ENCODE results near the gene VPS35. TPM values are rescaled to one million over a fixed set of nuclear protein-coding genes. Genes with fewer than 3 reads are reported as not detected.

Gene VPS35
- total and polyA plus RNA-seq, 8 donors = 17.9 to 159 (median 44.9) TPM

GRCh38 chr16:46721885-46722284 is 32.9 kb upstream of the VPS35 start:
- Histone ChIP-seq H3K9me3 (peaks cover 0 to 11% (median 0%) of the 10 kb centered on the region in 4 donors), H3K27me3 (no peaks in the 10 kb centered on the region), H3K4me3 (no peak overlapping the region), H3K27ac (no peak overlapping the region), H3K36me3 (no peaks in the 10 kb centered on the region), H3K4me1 (no peaks in the 10 kb centered on the region)
- intact Hi-C loops (cut with DNase I; ENCODE audit: low total_unique reads) = no loop called here
- no peak for DNase-seq
- 77 to 88% (median 84%) methylated on average over 4 of the region's 4 CpGs for WGBS, 5 donors
- TF ChIP-seq POLR2A (IDR thresholded peaks at IDR 0.05) (no peak), CTCF (IDR thresholded peaks at IDR 0.05) (no peak), EP300 (IDR thresholded peaks at IDR 0.05) (no peak), POLR2AphosphoS5 (IDR thresholded peaks at IDR 0.05) (no peak)

- Histone ChIP-seq H3K9me3 (peaks cover 0 to 7% (median 0%) of the 10 kb centered on the region in 4 donors), H3K4me3 (no peak overlapping the region), H3K27me3 (no peaks in the 10 kb centered on the region), H3K27ac (no peak overlapping the region), H3K4me1 (no peaks in the 10 kb centered on the region), H3K36me3 (no peaks in the 10 kb centered on the region)
- intact Hi-C loops (cut with DNase I; ENCODE audit: low total_unique reads) = no loop called here
- 90 to 94% (median 91%) methylated on average over 2 of the region's 2 CpGs for whole genome bisulfite sequencing, 5 donors
- DNase-seq = no peak
- no peak for TF ChIP-seq CTCF (IDR thresholded peaks at IDR 0.05)
- no peak for TF ChIP-seq EP300 (IDR thresholded peaks at IDR 0.05)
- no peak for TF ChIP-seq POLR2AphosphoS5 (IDR thresholded peaks at IDR 0.05)
- TF ChIP-seq POLR2A (IDR thresholded peaks at IDR 0.05) = no peak
These were observed 31.6 kb upstream of the VPS35 start for GRCh38 chr16:46720619-46721018.

DNA sequence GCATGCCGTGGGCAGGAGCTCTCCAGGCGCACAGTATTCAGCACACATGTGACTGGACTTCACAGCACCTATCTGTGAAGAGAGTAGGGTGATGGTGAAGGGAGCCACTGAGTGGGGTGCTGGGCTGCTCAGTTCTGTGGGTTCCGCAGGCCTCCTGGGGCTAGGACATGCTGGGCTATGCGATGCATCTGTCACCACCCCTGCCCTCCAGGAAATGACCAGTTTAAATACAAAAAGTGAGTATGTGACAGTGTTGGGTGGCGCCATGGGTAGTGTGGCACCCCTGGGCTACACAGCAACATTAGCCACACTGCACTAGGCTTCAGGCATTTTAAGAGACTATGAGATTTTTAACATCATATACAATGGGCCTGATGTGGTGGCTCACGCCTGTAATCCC is 30.6 kb upstream of the VPS35 start:
- intact Hi-C loops (cut with DNase I; ENCODE audit: low total_unique reads) = no loop called here
- DNase-seq = no peak
- H3K27me3 ChIP-seq = no peaks in the 10 kb centered on the region
- no peak overlapping the region for H3K4me3 ChIP-seq
- no peaks in the 10 kb centered on the region for H3K9me3 ChIP-seq
- H3K36me3 ChIP-seq = no peaks in the 10 kb centered on the region
- 93 to 100% (median 96%) methylated on average over 6 of the region's 6 CpGs for WGBS, 5 donors
- H3K4me1 ChIP-seq = no peaks in the 10 kb centered on the region
- TF ChIP-seq POLR2AphosphoS5 (IDR thresholded peaks at IDR 0.05) (no peak), CTCF (IDR thresholded peaks at IDR 0.05) (no peak), EP300 (IDR thresholded peaks at IDR 0.05) (no peak), POLR2A (IDR thresholded peaks at IDR 0.05) (no peak)
- H3K27ac ChIP-seq = no peak overlapping the region

DNA sequence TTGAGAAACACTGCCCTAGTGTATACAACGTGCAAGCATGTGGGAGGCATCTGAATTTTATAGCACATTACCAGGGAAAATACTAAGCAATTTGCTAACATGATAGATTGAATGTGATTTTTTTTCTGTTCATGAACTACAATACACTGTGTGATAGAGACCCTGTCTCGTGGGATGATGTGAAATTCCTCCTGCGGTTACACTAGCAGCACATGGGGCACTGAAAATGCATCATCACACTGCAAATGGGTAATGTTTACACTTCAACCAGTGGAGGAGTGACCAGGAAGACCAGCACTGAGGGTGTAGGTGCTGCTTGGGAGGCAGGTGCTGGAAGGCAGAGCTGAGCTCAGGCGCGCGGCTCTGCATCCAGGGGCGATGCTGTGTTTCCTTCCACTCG is 29.2 kb upstream of the VPS35 start:
- Histone ChIP-seq H3K4me3 (no peak overlapping the region), H3K4me1 (no peaks in the 10 kb centered on the region), H3K36me3 (no peaks in the 10 kb centered on the region), H3K27me3 (no peaks in the 10 kb centered on the region), H3K9me3 (no peaks in the 10 kb centered on the region), H3K27ac (no peak overlapping the region)
- intact Hi-C loops (cut with DNase I; ENCODE audit: low total_unique reads) = no loop called here
- 79 to 88% (median 82%) methylated on average over 8 of the region's 8 CpGs for WGBS, 5 donors
- DNase-seq = no peak
- TF ChIP-seq POLR2AphosphoS5 (IDR thresholded peaks at IDR 0.05) = no peak
- no peak for TF ChIP-seq CTCF (IDR thresholded peaks at IDR 0.05)
- TF ChIP-seq EP300 (IDR thresholded peaks at IDR 0.05) = no peak
- no peak for TF ChIP-seq POLR2A (IDR thresholded peaks at IDR 0.05)
